C4-2B (cell line): ENCODE measurements around the gene NEAT1.

ENCODE experiments used
- H3K27ac ChIP-seq: fragments of 450-650 bp; 2 replicates; pipeline ENCODE4 v1.5.1; 2017
- CTCF ChIP-seq: fragments of 450-650 bp; conservative IDR thresholded peaks from 2 replicates; pipeline ENCODE4 v1.5.1; 2017; ENCODE audit warnings: mild to moderate bottlenecking
- ZFX ChIP-seq: fragments of 450-650 bp; IDR thresholded peaks from 2 replicates; pipeline ENCODE4 v1.6.1; 2017

The NEAT1 gene

GRCh38 chr11:65439331-65440181 lies 17.0 kb downstream of the NEAT1 start:
- H3K27ac ChIP-seq: no peak overlapping the region
- TF ChIP-seq CTCF (no peak), ZFX (no peak)

GRCh38 chr11:65440831-65441499 lies 18.4 kb downstream of the NEAT1 start:
- H3K27ac ChIP-seq: no peak overlapping the region; the same call in 1 of the 2 replicates
- TF ChIP-seq CTCF (no peak), ZFX (no peak)

- TF ChIP-seq CTCF: no peak
- TF ChIP-seq ZFX: no peak
- H3K27ac ChIP-seq: peak overlapping the region; percentile 8; the same call in 1 of the 2 replicates
Measured at GRCh38 chr11:65442842-65443331, 20.3 kb downstream of the NEAT1 start.

GRCh38 chr11:65444314-65445051 lies 21.9 kb downstream of the NEAT1 start:
- H3K27ac ChIP-seq: no peak overlapping the region; the same call in 1 of the 2 replicates
- TF ChIP-seq ZFX (no peak), CTCF (no peak)

- TF ChIP-seq CTCF (no peak), ZFX (no peak)
- peak overlapping the region; percentile 4; the same call in 1 of the 2 replicates for H3K27ac ChIP-seq
Measured at GRCh38 chr11:65445101-65445603, 22.6 kb downstream of the NEAT1 start.

GRCh38 chr11:65445604-65446445 lies 23.2 kb downstream of the NEAT1 start:
- TF ChIP-seq ZFX: no peak
- TF ChIP-seq CTCF: no peak
- peak overlapping the region; percentile 4 for H3K27ac ChIP-seq
